Testis (tissue), 5 donors: Measurements from ENCODE around the gene KRTAP10-8. TPM values are rescaled to one million over a fixed set of nuclear protein-coding genes. Genes with fewer than 3 reads are reported as not detected.

ENCODE experiments used
- DNase-seq: peaks from one replicate; pipeline ENCODE4 v3.0.0-alpha.2; 2019
- H3K27ac ChIP-seq, 2 donors: fragments of 200-600 bp; sonication (generic); one replicate each; pipeline ENCODE4 v1.5.1; 2019
- H3K27me3 ChIP-seq: fragments of 200-600 bp; sonication (generic); one replicate; pipeline ENCODE4 v1.5.1; 2019
- H3K36me3 ChIP-seq: fragments of 200-600 bp; sonication (generic); one replicate; pipeline ENCODE4 v1.5.1; 2017; ENCODE audit warnings: low read depth; ENCODE audit errors: missing control alignments
- H3K4me1 ChIP-seq: fragments of 200-600 bp; sonication (generic); one replicate; pipeline ENCODE4 v1.5.1; 2019
- H3K4me3 ChIP-seq, 2 donors: fragments of 200-600 bp; sonication (generic); one replicate each; pipeline ENCODE4 v1.5.1; 2017 to 2019
- H3K9me3 ChIP-seq: fragments of 200-600 bp; sonication (generic); one replicate; pipeline ENCODE4 v1.5.1; 2017
- POLR2A ChIP-seq: fragments of 450-650 bp; IDR thresholded peaks from one replicate; pipeline ENCODE4 v1.6.1; 2017; ENCODE audit warnings: antibody characterized with exemption, mild to moderate bottlenecking, moderate library complexity
- WGBS, 2 donors: methylation state at CpG; one replicate each; pipeline ENCODE4 v1.1.5; 2018; 5-methylcytosine and 5-hydroxymethylcytosine counted together
- intact Hi-C: fragments of 100-400 bp; cut with DNase I; formaldehyde crosslinking; loops from one replicate; pipeline ENCODE4 v1.15.1; 2023; ENCODE audit warnings: low total_unique reads
- long read RNA-seq, 2 donors: transcript quantifications; one replicate each; lab custom pipeline, GENCODE V29; 2026
- polyA plus RNA-seq: library from polyadenylated mRNA; stranded (reverse); fragments of 350-450 nt; fragmentation: Illumina TruSeq; extraction: RNeasy Lipid Tissue Mini Kit (QIAGEN cat#74804); gene quantifications from one replicate; pipeline ENCODE4 v1.2.3, GENCODE V29; 2014; ENCODE audit warnings: low read depth, low replicate concordance; ENCODE audit not compliant: insufficient read depth
- total RNA-seq, 2 donors: library from RNA; depleted of rRNA; stranded (reverse); fragments of >200 nt; gene quantifications; one replicate each; pipeline ENCODE4 v1.2.3, GENCODE V29; 2016
- TF ChIP-seq, protein P1 (sequence below), 3 experiments: fragments of 450-650 bp in 2 of 3; fragments of 200-600 bp in 1 of 3; sonication (generic) in 1 of 3; IDR thresholded peaks; one replicate each; pipeline ENCODE4 v1.5.1; 2016 to 2019; ENCODE audit warnings: antibody characterized with exemption in 3 of 3, mild to moderate bottlenecking in 2 of 3, moderate library complexity in 1 of 3

The KRTAP10-8 gene, protein sequence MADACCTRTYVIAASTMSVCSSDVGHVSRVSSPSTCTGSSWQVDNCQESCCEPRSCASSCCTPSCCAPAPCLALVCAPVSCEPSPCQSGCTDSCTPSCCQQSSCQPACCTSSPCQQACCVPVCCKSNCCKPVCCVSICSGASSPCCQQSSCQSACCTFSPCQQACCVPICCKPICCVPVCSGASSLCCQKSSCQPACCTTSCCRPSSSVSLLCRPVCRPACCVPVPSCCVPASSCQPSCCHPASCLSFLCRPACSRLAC
- total RNA-seq: not detected
- not detected for polyA plus RNA-seq
- long read RNA-seq, donor 1: 0 reads
- long read RNA-seq, donor 2: 0 reads

DNA sequence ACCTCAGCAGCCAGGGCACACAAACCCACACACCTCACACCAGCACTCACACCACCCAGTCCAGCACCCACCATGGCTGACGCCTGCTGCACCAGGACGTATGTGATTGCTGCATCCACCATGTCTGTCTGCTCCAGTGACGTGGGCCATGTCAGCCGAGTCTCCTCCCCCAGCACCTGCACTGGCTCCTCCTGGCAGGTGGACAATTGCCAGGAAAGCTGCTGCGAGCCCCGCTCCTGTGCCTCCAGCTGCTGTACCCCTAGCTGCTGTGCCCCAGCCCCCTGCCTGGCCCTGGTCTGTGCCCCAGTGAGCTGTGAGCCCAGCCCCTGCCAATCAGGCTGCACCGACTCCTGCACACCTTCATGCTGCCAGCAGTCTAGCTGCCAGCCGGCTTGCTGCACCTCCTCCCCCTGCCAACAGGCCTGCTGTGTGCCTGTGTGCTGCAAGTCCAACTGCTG, at the start of gene KRTAP10-8:
Gene KRTAP10-8 (plus strand): TSS at position 51 of the 458 bp plus-strand sequence. CDS start 22 bp downstream, at position 73.
- H3K27ac ChIP-seq: no peak within 1 kb of the TSS
- no peaks in the 10 kb centered on the region for H3K36me3 ChIP-seq
- no peaks in the 10 kb centered on the region for H3K27me3 ChIP-seq
- no peaks in the 10 kb centered on the region for H3K9me3 ChIP-seq
- TF ChIP-seq POLR2A: no peak
- TF ChIP-seq, protein P1, sequence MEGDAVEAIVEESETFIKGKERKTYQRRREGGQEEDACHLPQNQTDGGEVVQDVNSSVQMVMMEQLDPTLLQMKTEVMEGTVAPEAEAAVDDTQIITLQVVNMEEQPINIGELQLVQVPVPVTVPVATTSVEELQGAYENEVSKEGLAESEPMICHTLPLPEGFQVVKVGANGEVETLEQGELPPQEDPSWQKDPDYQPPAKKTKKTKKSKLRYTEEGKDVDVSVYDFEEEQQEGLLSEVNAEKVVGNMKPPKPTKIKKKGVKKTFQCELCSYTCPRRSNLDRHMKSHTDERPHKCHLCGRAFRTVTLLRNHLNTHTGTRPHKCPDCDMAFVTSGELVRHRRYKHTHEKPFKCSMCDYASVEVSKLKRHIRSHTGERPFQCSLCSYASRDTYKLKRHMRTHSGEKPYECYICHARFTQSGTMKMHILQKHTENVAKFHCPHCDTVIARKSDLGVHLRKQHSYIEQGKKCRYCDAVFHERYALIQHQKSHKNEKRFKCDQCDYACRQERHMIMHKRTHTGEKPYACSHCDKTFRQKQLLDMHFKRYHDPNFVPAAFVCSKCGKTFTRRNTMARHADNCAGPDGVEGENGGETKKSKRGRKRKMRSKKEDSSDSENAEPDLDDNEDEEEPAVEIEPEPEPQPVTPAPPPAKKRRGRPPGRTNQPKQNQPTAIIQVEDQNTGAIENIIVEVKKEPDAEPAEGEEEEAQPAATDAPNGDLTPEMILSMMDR (IDR thresholded peaks at IDR 0.05): no peak
- no peak for DNase-seq
- 85% methylated on average over 8 of the region's 8 CpGs; no CpG with 5 or more reads in 1 of the 2 donors for WGBS, 2 donors
- no peaks in the 10 kb centered on the region for H3K4me1 ChIP-seq
- intact Hi-C loops: no loop called here
- H3K4me3 ChIP-seq: no peak within 1 kb of the TSS

DNA sequence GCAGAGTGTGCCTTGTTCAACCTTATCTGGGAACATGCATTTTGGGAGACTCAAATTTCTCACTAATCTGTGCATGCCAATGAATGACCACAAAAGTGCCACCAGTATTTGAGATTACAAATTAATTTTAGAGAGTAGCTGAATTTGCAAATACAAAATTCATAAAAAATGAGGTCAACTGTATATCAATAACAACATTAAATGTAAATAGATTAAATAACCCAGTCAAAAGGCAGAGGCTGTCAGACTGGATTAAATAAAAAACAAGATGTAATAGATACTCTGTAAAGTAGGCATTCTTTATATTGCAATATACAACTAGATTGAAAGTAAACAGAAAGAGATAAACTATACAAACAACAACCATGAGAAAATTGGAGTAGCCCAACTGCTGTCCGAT, 47.8 kb upstream of the KRTAP10-8 start:
- no peak for DNase-seq
- H3K4me3 ChIP-seq: no peak overlapping the region
- H3K9me3 ChIP-seq: no peaks in the 10 kb centered on the region
- no peaks in the 10 kb centered on the region for H3K36me3 ChIP-seq
- TF ChIP-seq POLR2A: no peak
- TF ChIP-seq, protein P1 (IDR thresholded peaks at IDR 0.05): no peak
- no peaks in the 10 kb centered on the region for H3K4me1 ChIP-seq
- intact Hi-C loops: no loop called here
- no peak overlapping the region for H3K27ac ChIP-seq
- 97 to 100% methylated on average over 1 of the region's 1 CpG for WGBS, 2 donors
- no peaks in the 10 kb centered on the region for H3K27me3 ChIP-seq

DNA sequence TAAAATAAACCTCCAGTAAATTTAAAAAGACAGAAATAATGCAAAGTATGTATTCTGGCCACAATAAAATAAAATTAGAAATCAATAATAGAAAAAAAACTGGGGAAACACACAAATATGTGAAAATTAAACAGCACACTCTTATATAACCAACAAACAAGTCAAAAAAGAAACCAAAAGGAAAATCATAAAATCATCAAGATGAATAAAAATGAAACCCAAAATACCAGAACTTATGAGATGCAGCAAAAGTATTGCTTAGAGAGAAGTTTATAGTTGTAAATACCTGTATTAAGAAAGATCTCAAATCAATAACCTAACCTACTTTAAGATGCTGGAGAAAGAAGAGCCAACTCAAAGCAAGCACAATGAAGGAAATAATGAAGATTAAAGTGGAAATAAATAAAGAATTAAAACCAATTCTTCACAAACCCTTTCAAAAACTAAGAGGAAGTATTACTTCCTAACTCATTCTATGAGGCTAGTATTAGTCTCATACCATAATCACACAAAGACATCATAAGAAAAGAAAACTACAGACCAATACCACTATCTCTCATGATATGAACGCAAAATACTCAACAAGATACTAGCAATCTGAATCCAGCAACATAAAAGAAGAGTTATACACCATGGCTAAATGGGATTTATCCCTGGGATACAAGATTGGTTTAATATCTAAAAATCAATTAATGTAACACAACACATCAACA, 46.8 kb upstream of the KRTAP10-8 start:
- TF ChIP-seq, protein P1 (IDR thresholded peaks at IDR 0.05): no peak
- TF ChIP-seq POLR2A: no peak
- intact Hi-C loops: no loop called here
- Histone ChIP-seq H3K9me3 (no peaks in the 10 kb centered on the region), H3K4me3 (no peak overlapping the region), H3K4me1 (no peaks in the 10 kb centered on the region), H3K36me3 (no peaks in the 10 kb centered on the region), H3K27me3 (no peaks in the 10 kb centered on the region), H3K27ac (no peak overlapping the region)
- 0 to 86% methylated on average over 1 of the region's 1 CpG for WGBS, 2 donors
- DNase-seq: no peak

DNA sequence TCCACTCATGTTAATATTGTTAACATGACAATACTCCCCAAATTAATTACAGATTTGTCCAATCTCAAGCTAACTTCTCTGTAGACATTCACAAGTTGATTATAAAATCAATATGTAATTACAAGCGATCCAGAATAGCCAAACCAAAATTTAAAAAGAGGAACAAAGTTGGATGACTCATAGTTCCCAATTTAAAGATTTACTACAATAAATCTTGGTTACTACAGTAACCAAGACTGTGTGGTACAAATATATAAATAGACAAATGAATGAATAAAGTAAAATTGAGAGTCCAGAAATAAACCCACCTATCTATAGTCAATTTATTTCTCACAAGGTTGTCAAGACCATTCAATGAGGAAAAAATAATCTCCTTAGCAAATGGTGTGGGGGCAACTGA, 45.5 kb upstream of the KRTAP10-8 start:
- no peak for TF ChIP-seq POLR2A
- TF ChIP-seq, protein P1 (IDR thresholded peaks at IDR 0.05): no peak
- H3K4me3 ChIP-seq: no peak overlapping the region
- no peak overlapping the region for H3K27ac ChIP-seq
- H3K4me1 ChIP-seq: no peaks in the 10 kb centered on the region
- H3K9me3 ChIP-seq: no peaks in the 10 kb centered on the region
- 83 to 87% methylated on average over 1 of the region's 1 CpG for WGBS, 2 donors
- no peak for DNase-seq
- intact Hi-C loops: no loop called here
- H3K36me3 ChIP-seq: no peaks in the 10 kb centered on the region
- no peaks in the 10 kb centered on the region for H3K27me3 ChIP-seq
